Activated CD8-positive, alpha-beta T cell treated with anti-CD3 and anti-CD28 coated beads for 36 hours (primary cell): ENCODE measurements around the gene KRTAP7-1. TPM values are rescaled to one million over a fixed set of nuclear protein-coding genes. Genes with fewer than 3 reads are reported as not detected.

Source experiments
- ATAC-seq: fragments of 200-7000 bp; cut with Tn5 transposase; one replicate; pipeline ENCODE4 v1.10.0; 2021; ENCODE audit warnings: mild to moderate bottlenecking, moderate library complexity
- CTCF ChIA-PET: fragments of 350-600 bp; sonication (Branson Sonifier 250); formaldehyde crosslinking; loops from one replicate; lab custom pipeline; 2021; ENCODE audit warnings: antibody characterized with exemption; lab: Charles Lee
- POLR2A ChIA-PET: fragments of 350-600 bp; sonication (Branson Sonifier 250); formaldehyde crosslinking; loops from one replicate; lab custom pipeline; 2021; ENCODE audit warnings: antibody characterized with exemption; lab: Charles Lee
- DNase-seq: peaks from one replicate; pipeline ENCODE4 v3.0.0-alpha.2; 2020
- H3K27ac Mint-ChIP-seq: one replicate; pipeline ENCODE4 v1.8.0; 2021; ENCODE audit warnings: mild to moderate bottlenecking, mixed read lengths
- H3K27me3 Mint-ChIP-seq: one replicate; pipeline ENCODE4 v1.8.0; 2021; ENCODE audit warnings: mixed read lengths
- H3K36me3 Mint-ChIP-seq: one replicate; pipeline ENCODE4 v1.8.0; 2021; ENCODE audit warnings: low read depth, mixed read lengths
- H3K4me1 Mint-ChIP-seq: one replicate; pipeline ENCODE4 v1.8.0; 2021; ENCODE audit warnings: low read depth, mixed read lengths
- H3K4me3 Mint-ChIP-seq: one replicate; pipeline ENCODE4 v1.8.0; 2021; ENCODE audit warnings: mild to moderate bottlenecking, moderate library complexity, mixed read lengths
- H3K9me3 Mint-ChIP-seq: one replicate; pipeline ENCODE4 v1.8.0; 2021; ENCODE audit warnings: mixed read lengths
- intact Hi-C: fragments of 100-400 bp; cut with micrococcal nuclease; formaldehyde crosslinking; loops from one replicate; pipeline ENCODE4 v1.10.0; 2022
- total RNA-seq, 2 experiments: library from RNA; stranded (reverse); gene quantifications; one replicate each; pipeline ENCODE4 v1.2.3, GENCODE V29; 2021
- TF ChIP-seq, protein P1 (sequence below): fragments of 200-600 bp; IDR thresholded peaks from one replicate; pipeline ENCODE4 v1.8.0; 2022; ENCODE audit warnings: antibody characterized with exemption, mild to moderate bottlenecking

Gene KRTAP7-1
- total RNA-seq, 2 experiments from 2014 or later = not detected

DNA sequence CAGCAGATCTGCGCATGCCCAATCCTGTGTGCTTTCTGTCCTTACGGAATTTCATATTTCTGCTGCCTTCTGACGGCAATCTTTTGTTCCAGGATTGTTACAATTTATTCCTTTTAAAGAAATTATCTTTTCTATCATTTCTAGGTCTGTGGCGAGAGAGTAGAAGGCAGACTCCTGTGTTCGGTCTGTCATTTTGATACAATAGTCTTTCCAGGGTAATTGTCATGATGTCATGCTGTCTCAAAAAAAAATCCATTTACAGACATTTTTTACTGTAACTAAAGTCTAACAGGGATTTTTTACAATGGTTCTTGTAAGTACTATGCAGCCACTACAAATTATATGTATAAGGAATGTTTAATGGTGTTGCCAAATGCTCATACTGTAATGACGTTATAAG, 9.0 kb upstream of the KRTAP7-1 start:
- TF ChIP-seq, protein P1, sequence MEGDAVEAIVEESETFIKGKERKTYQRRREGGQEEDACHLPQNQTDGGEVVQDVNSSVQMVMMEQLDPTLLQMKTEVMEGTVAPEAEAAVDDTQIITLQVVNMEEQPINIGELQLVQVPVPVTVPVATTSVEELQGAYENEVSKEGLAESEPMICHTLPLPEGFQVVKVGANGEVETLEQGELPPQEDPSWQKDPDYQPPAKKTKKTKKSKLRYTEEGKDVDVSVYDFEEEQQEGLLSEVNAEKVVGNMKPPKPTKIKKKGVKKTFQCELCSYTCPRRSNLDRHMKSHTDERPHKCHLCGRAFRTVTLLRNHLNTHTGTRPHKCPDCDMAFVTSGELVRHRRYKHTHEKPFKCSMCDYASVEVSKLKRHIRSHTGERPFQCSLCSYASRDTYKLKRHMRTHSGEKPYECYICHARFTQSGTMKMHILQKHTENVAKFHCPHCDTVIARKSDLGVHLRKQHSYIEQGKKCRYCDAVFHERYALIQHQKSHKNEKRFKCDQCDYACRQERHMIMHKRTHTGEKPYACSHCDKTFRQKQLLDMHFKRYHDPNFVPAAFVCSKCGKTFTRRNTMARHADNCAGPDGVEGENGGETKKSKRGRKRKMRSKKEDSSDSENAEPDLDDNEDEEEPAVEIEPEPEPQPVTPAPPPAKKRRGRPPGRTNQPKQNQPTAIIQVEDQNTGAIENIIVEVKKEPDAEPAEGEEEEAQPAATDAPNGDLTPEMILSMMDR = no peak
- ChIA-PET CTCF (interaction anchor here (1.4 to 1.5 kb wide), 2 partner anchors 10 to 53 kb away, joined by 3 to 7 read pairs; no protein-coding TSS in a partner anchor), POLR2A (no interaction called here)
- intact Hi-C loops = no loop called here
- Mint-ChIP-seq H3K27me3 (peaks cover 6% of the 10 kb centered on the region), H3K4me3 (no peak overlapping the region), H3K9me3 (no peaks in the 10 kb centered on the region), H3K36me3 (no peaks in the 10 kb centered on the region), H3K4me1 (no peaks in the 10 kb centered on the region), H3K27ac (no peak overlapping the region)
- no peak for ATAC-seq
- no peak for DNase-seq

DNA sequence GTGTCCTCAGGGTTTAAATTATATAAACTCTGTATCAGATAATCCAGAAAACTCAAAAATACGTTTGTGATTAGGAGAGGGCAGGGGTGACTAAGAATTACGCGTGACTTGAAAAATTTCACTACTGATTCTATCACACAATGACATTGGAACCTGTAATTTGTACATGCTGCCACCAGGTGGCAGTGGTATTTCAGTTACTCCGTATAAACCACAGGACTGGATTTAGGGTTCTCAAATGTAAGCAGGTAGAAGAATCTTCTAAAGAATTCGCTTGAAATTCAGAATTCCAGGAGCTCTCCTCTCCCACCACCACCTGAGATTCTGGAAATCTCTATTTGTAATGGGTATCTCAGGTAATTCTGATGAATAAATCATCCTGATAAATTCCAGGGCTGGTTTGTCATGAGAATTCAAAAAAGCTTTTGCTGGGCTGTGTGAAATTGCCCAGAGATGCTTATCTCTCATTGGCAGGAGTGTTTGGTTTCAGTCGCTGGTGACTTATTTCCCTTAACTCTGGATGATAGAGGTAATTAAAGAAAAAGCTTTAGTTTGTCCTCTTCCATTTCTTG, 1.7 kb upstream of the KRTAP7-1 start:
- Mint-ChIP-seq H3K9me3 (no peaks in the 10 kb centered on the region), H3K36me3 (no peaks in the 10 kb centered on the region), H3K27me3 (peaks cover 10% of the 10 kb centered on the region), H3K4me1 (no peaks in the 10 kb centered on the region), H3K27ac (no peak overlapping the region), H3K4me3 (no peak overlapping the region)
- ChIA-PET CTCF (interaction anchor here (0.7 to 1.8 kb wide), 16 partner anchors 8 to 325 kb away, joined by 3 to 8 read pairs (median 4); no protein-coding TSS in a partner anchor), POLR2A (no interaction called here)
- peak; percentile 55 for ATAC-seq
- peak; percentile 65 for DNase-seq
- intact Hi-C loops = loop anchor here (1.0 kb wide), 1 partner anchor 255 kb away; no protein-coding TSS in a partner anchor
- TF ChIP-seq, protein P1 = peak; percentile 88

DNA sequence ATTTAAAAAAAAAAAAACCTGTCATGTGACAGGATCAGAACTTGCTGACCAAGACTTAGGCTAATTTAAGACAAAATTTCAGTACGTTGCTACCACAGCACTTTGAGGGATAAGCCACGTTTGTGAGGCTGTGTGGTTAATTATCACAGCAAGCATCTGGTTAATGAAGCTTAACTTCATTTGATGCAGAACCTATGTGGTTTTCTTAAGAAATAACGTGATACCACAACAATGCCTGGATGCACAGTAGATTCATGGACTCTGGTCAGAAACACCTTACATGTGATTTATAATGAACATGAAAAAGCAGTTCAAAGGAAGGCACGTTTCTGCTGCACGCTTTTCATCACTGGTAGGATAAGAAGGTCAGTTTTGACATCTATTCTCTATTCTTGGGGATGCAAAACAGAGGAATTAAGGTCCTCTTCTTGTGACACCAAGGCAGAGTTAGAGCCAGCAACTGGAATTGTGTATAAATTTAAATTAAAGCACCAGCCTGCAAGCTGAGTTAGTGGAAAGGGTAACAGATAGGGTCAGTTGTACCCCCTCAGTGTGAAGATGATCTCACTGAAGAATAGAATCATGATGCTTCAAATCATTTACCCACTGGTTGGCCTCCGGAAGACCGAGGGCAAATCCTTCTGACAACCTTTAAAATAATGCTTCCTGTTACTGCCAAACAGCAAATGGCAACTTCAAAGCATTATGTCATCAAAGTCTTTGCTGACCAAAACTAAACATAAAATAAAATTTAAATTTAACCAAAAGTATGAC, 10.5 kb downstream of the KRTAP7-1 start:
- ChIA-PET POLR2A (no interaction called here), CTCF (no interaction called here)
- TF ChIP-seq, protein P1 = no peak
- Mint-ChIP-seq H3K9me3 (no peaks in the 10 kb centered on the region), H3K36me3 (no peaks in the 10 kb centered on the region), H3K4me1 (no peaks in the 10 kb centered on the region), H3K4me3 (no peak overlapping the region), H3K27ac (no peak overlapping the region), H3K27me3 (peaks cover 13% of the 10 kb centered on the region)
- intact Hi-C loops = no loop called here
- DNase-seq (no peak), ATAC-seq (no peak)

DNA sequence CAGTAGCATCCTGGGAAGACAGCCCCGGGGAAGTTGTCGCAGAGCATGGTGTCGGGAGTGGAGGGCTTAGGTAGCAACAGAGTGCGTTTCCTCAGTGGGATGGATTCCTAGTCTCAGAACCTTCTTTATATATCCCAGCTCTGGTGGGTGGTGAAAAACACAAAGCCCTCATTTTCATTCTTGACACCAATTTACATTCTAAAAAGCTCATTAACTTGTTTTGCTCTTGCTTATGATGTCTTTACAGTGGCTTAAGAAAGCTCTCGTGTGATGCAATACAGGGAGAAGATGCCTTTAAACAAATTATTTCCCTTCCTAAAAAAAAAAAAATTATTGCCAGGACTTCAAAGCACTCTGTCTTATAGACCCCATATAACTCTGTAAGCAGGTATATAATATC, 16.4 kb downstream of the KRTAP7-1 start, which contains the start of gene KRTAP8-1:
TSS of gene KRTAP8-1 (minus strand) at position 101 of the 400 bp plus-strand sequence. CDS start at position 47, 54 bp downstream.
- TF ChIP-seq, protein P1 = no peak
- H3K27ac Mint-ChIP-seq = no peak within 1 kb of the TSS
- DNase-seq = no peak

DNA sequence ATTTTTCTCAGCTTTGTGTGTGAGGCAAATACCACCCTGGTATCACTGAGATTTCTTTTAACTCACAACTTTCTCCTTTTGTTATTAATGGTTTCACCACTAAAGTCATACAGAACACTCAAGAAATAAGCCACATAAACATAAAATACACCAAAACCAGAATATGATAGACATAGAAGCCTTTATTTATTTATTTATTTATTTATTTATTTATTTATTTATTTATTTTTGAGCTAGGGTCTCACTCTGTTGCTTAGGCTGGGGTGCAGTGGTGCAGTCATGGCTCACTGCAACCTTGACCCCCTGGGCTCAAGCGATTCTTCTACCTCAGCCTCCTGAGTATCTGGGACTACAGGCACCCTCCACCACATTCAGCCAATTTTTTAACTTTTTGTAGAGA, 29.0 kb downstream of the KRTAP7-1 start:
- no peak overlapping the region for H3K4me3 Mint-ChIP-seq
- DNase-seq (no peak), ATAC-seq (no peak)
- ChIA-PET POLR2A (interaction anchor here (1.0 kb wide), 1 partner anchor 57 kb away, joined by 3 read pairs; no protein-coding TSS in a partner anchor), CTCF (no interaction called here)
- TF ChIP-seq, protein P1 = no peak
- H3K36me3 Mint-ChIP-seq = no peaks in the 10 kb centered on the region
- no peaks in the 10 kb centered on the region for H3K4me1 Mint-ChIP-seq
- intact Hi-C loops = no loop called here
- H3K27me3 Mint-ChIP-seq = peaks cover 9% of the 10 kb centered on the region
- H3K27ac Mint-ChIP-seq = no peak overlapping the region
- H3K9me3 Mint-ChIP-seq = no peaks in the 10 kb centered on the region

More for the DNA sequence above, 16.4 kb downstream of the KRTAP7-1 start, which contains the start of gene KRTAP8-1:
- Mint-ChIP-seq H3K27me3 (peaks cover 8% of the 10 kb centered on the region), H3K4me3 (no peak within 1 kb of the TSS), H3K4me1 (no peaks in the 10 kb centered on the region), H3K36me3 (no peaks in the 10 kb centered on the region), H3K9me3 (no peaks in the 10 kb centered on the region)
- ATAC-seq = no peak
- ChIA-PET CTCF (no interaction called here), POLR2A (no interaction called here)
- intact Hi-C loops = no loop called here
